HFFc6 (cell line): ENCODE data around the gene CDK14. TPM values are rescaled to one million over a fixed set of nuclear protein-coding genes. Genes with fewer than 3 reads are reported as not detected.

Experiments used
- DNase-seq: peaks from one replicate; pipeline ENCODE4 v3.0.0-alpha.2; 2018
- H3K27ac Mint-ChIP-seq: 2 replicates; pipeline ENCODE4 v1.8.0; 2020; ENCODE audit warnings: mild to moderate bottlenecking, mixed read lengths
- H3K27me3 Mint-ChIP-seq: 2 replicates; pipeline ENCODE4 v1.8.0; 2021; ENCODE audit warnings: mild to moderate bottlenecking, moderate library complexity, mixed read lengths; ENCODE audit not compliant: insufficient read depth
- H3K36me3 Mint-ChIP-seq: 2 replicates; pipeline ENCODE4 v1.8.0; 2021; ENCODE audit warnings: low read depth, mixed read lengths
- H3K4me1 Mint-ChIP-seq: 2 replicates; pipeline ENCODE4 v1.8.0; 2020; ENCODE audit warnings: low read depth, mixed read lengths
- H3K4me3 Mint-ChIP-seq: 2 replicates; pipeline ENCODE4 v1.8.0; 2020; ENCODE audit warnings: mild to moderate bottlenecking, moderate library complexity, mixed read lengths
- H3K9me3 Mint-ChIP-seq: 2 replicates; pipeline ENCODE4 v1.8.0; 2020; ENCODE audit warnings: mild to moderate bottlenecking, mixed read lengths
- total RNA-seq, 6 experiments: library from RNA; stranded (reverse); fragmentation: NEBNext Ultra II Directional; extraction: Animal tissue kit (Norgen Biotek cat#: 25700); gene quantifications; 2 replicates in 1 of 6; 3 replicates in 5 of 6; pipeline ENCODE4 v1.2.3, GENCODE V29; 2021
- TF ChIP-seq, protein P1 (sequence below): fragments of 200-600 bp; sonication (generic); IDR thresholded peaks from 2 replicates; pipeline ENCODE4 v1.5.0; 2021; ENCODE audit warnings: antibody characterized with exemption, mild to moderate bottlenecking

CDK14 gene
- total RNA-seq, 6 experiments from 2014 or later, result 18.4 to 28.6 (median 27.2) TPM

GRCh38 chr7:90957883-90958282 is 361.8 kb downstream of the CDK14 start:
- TF ChIP-seq, protein P1, sequence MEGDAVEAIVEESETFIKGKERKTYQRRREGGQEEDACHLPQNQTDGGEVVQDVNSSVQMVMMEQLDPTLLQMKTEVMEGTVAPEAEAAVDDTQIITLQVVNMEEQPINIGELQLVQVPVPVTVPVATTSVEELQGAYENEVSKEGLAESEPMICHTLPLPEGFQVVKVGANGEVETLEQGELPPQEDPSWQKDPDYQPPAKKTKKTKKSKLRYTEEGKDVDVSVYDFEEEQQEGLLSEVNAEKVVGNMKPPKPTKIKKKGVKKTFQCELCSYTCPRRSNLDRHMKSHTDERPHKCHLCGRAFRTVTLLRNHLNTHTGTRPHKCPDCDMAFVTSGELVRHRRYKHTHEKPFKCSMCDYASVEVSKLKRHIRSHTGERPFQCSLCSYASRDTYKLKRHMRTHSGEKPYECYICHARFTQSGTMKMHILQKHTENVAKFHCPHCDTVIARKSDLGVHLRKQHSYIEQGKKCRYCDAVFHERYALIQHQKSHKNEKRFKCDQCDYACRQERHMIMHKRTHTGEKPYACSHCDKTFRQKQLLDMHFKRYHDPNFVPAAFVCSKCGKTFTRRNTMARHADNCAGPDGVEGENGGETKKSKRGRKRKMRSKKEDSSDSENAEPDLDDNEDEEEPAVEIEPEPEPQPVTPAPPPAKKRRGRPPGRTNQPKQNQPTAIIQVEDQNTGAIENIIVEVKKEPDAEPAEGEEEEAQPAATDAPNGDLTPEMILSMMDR, result no peak
- no peak for DNase-seq
- H3K4me3 Mint-ChIP-seq, result no peak overlapping the region
- no peaks in the 10 kb centered on the region for H3K27me3 Mint-ChIP-seq
- peak overlapping the region; percentile 50; the same call in 1 of the 2 replicates for H3K27ac Mint-ChIP-seq
- peaks cover 5% of the 10 kb centered on the region; the same call in 1 of the 2 replicates for H3K36me3 Mint-ChIP-seq
- no peaks in the 10 kb centered on the region for H3K9me3 Mint-ChIP-seq
- peaks cover 27% of the 10 kb centered on the region for H3K4me1 Mint-ChIP-seq

GRCh38 chr7:90958647-90959046 is 362.5 kb downstream of the CDK14 start:
- Mint-ChIP-seq H3K27me3 (no peaks in the 10 kb centered on the region), H3K36me3 (peaks cover 8% of the 10 kb centered on the region; the same call in 1 of the 2 replicates), H3K4me3 (no peak overlapping the region), H3K4me1 (peaks cover 27% of the 10 kb centered on the region), H3K9me3 (no peaks in the 10 kb centered on the region), H3K27ac (peak overlapping the region; percentile 50)
- TF ChIP-seq, protein P1, result no peak
- peak; percentile 58 for DNase-seq

DNA sequence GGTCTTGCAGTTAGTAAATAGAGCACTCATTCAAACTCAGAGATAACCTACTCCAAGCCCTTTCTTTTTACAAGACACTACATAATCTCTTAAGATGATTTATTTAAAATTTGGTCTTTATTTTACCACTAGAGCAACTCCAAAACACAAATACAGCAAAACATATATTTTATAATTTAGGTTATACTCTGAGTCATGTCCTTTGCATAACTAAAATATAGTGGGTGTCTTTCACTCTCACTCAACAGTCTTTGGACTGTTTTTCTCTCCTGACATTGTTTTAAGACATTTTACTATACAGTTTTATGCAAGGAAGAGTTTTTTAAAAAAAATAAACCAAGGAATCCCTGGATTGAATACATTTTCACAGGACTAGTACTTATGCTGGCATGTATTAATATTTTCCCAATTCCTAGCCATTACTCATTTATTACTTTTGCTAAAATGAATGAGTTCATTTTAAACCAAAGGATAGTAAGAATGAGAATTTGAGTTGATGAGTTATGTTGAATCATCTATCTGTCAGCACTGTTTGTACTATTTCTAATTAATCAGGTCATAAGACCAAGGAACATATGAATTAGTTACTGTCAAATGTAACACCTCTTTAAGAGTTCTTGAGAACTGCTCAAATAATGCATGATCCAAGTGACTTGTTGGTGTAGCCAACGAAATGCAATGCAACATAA is 365.1 kb downstream of the CDK14 start:
- H3K9me3 Mint-ChIP-seq, result no peaks in the 10 kb centered on the region
- H3K4me3 Mint-ChIP-seq, result no peak overlapping the region
- TF ChIP-seq, protein P1, result no peak
- no peak overlapping the region for H3K27ac Mint-ChIP-seq
- H3K27me3 Mint-ChIP-seq, result no peaks in the 10 kb centered on the region
- peaks cover 4% of the 10 kb centered on the region; the same call in 1 of the 2 replicates for H3K36me3 Mint-ChIP-seq
- peaks cover 27% of the 10 kb centered on the region for H3K4me1 Mint-ChIP-seq
- no peak for DNase-seq

GRCh38 chr7:90965211-90965610 is 369.1 kb downstream of the CDK14 start:
- H3K9me3 Mint-ChIP-seq, result no peaks in the 10 kb centered on the region
- H3K4me1 Mint-ChIP-seq, result peaks cover 11% of the 10 kb centered on the region
- no peak overlapping the region for H3K27ac Mint-ChIP-seq
- 0 out of 2 replicates have a peak, but pooled peaks cover 4% of the 10 kb centered on the region for H3K36me3 Mint-ChIP-seq
- no peaks in the 10 kb centered on the region for H3K27me3 Mint-ChIP-seq
- TF ChIP-seq, protein P1, result no peak
- H3K4me3 Mint-ChIP-seq, result no peak overlapping the region
- DNase-seq, result no peak

DNA sequence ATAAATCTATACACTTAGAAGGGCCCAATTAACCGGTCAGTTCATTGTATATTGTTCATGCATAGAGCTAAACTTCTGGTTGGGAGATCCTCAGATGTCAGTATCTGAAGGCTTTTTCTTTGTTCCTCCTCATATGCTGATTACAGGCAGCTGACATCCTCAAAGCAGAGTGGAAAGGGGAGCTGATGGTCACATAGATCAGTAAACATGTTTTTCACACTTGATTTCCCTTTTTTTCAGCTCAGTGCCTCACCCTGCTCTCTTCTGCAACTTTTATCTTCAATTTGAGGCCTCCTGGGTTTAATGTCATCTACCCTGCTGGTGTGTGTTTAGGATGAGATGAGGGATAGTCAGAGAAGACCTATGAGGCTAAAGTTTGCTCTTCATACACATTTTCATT is 370.2 kb downstream of the CDK14 start:
- no peak for DNase-seq
- Mint-ChIP-seq H3K27ac (no peak overlapping the region), H3K4me1 (peaks cover 4% of the 10 kb centered on the region), H3K36me3 (0 out of 2 replicates have a peak, but pooled peaks cover 4% of the 10 kb centered on the region), H3K9me3 (no peaks in the 10 kb centered on the region), H3K27me3 (no peaks in the 10 kb centered on the region), H3K4me3 (no peak overlapping the region)
- TF ChIP-seq, protein P1, result no peak
